Mesendoderm (in vitro differentiated cells): ENCODE results near the gene MLC1.

Source experiments
- DNase-seq: peaks from one replicate; pipeline ENCODE4 v3.0.0; 2013
- H2AK5ac ChIP-seq: 2 replicates; pipeline ENCODE4 v1.6.1; 2013; ENCODE audit warnings: low read length, inconsistent platforms
- H2BK120ac ChIP-seq: 2 replicates; pipeline ENCODE4 v1.6.1; 2013; ENCODE audit warnings: low read depth, mild to moderate bottlenecking, low read length, moderate library complexity, mixed read lengths
- H2BK15ac ChIP-seq: replicated peaks from 2 replicates; pipeline ENCODE4 v1.6.1; 2013; ENCODE audit warnings: low read depth, mild to moderate bottlenecking, moderate library complexity
- H2BK5ac ChIP-seq: 2 replicates; pipeline ENCODE4 v1.6.1; 2013; ENCODE audit warnings: low read length, inconsistent platforms
- H3K18ac ChIP-seq: 2 replicates; pipeline ENCODE4 v1.6.1; 2013; ENCODE audit warnings: mild to moderate bottlenecking, low read length, mixed read lengths
- H3K23ac ChIP-seq: one replicate; pipeline ENCODE4 v1.6.1; 2013; ENCODE audit warnings: low read length
- H3K27ac ChIP-seq: 2 replicates; pipeline ENCODE4 v1.5.1; 2013; ENCODE audit warnings: low read depth, mild to moderate bottlenecking, inconsistent platforms, low read length, moderate library complexity
- H3K27me3 ChIP-seq: 2 replicates; pipeline ENCODE4 v1.6.1; 2013; ENCODE audit warnings: low read length, control low read depth, mild to moderate bottlenecking, inconsistent platforms; ENCODE audit not compliant: insufficient read depth, poor library complexity
- H3K36me3 ChIP-seq: 2 replicates; pipeline ENCODE4 v1.6.1; 2013; ENCODE audit warnings: low read length, inconsistent platforms; ENCODE audit not compliant: control insufficient read depth, insufficient read depth
- H3K4ac ChIP-seq: one replicate; pipeline ENCODE4 v1.6.1; 2013; ENCODE audit warnings: low read depth, mild to moderate bottlenecking, low read length, moderate library complexity
- H3K4me1 ChIP-seq: 2 replicates; pipeline ENCODE4 v1.6.1; 2013; ENCODE audit warnings: low read depth, low read length, inconsistent platforms; ENCODE audit not compliant: control insufficient read depth
- H3K4me2 ChIP-seq: 2 replicates; pipeline ENCODE4 v1.6.1; 2013; ENCODE audit warnings: low read length
- H3K4me3 ChIP-seq: 2 replicates; pipeline ENCODE4 v1.5.1; 2013; ENCODE audit warnings: mild to moderate bottlenecking, low read length
- H3K56ac ChIP-seq: one replicate; pipeline ENCODE4 v1.6.1; 2013; ENCODE audit warnings: low read length
- H3K79me1 ChIP-seq: 2 replicates; pipeline ENCODE4 v1.6.1; 2013; ENCODE audit warnings: low read length, inconsistent platforms
- H3K79me2 ChIP-seq: 2 replicates; pipeline ENCODE4 v1.6.1; 2013; ENCODE audit warnings: mild to moderate bottlenecking, low read length; ENCODE audit not compliant: control insufficient read depth, insufficient read depth
- H3K9ac ChIP-seq: 2 replicates; pipeline ENCODE4 v1.6.1; 2013; ENCODE audit warnings: low read length, inconsistent platforms
- H4K5ac ChIP-seq: one replicate; pipeline ENCODE4 v1.6.1; 2013; ENCODE audit warnings: low read length
- H4K8ac ChIP-seq: one replicate; pipeline ENCODE4 v1.6.1; 2013; ENCODE audit warnings: low read depth, mild to moderate bottlenecking, control low read depth, low read length, moderate library complexity
- WGBS: extraction: QIAGEN DNeasy Blood & Tissue Kit; methylation state at CpG from one replicate; pipeline ENCODE4 v1.1.7; 2013; ENCODE audit warnings: low lambda C conversion rate, missing lambda C conversion rate; ENCODE audit not compliant: insufficient coverage; ENCODE audit errors: extremely low coverage; 5-methylcytosine and 5-hydroxymethylcytosine counted together

Gene MLC1

GRCh38 chr22:50009765-50010675 lies 75.2 kb downstream of the MLC1 start:
- H2BK120ac ChIP-seq, result no peak overlapping the region
- no CpG with 5 or more reads among the region's 46 CpGs for WGBS
- H3K4me2 ChIP-seq, result no peak overlapping the region
- DNase-seq, result no peak
- no peaks in the 10 kb centered on the region for H3K79me2 ChIP-seq
- H2BK5ac ChIP-seq, result no peak overlapping the region
- no peaks in the 10 kb centered on the region for H3K4me1 ChIP-seq
- H3K36me3 ChIP-seq, result no peaks in the 10 kb centered on the region
- H2BK15ac ChIP-seq, result no peak overlapping the region
- H3K9ac ChIP-seq, result no peak overlapping the region
- H3K18ac ChIP-seq, result no peak overlapping the region
- no peak overlapping the region for H3K23ac ChIP-seq
- H3K27ac ChIP-seq, result no peak overlapping the region
- no peak overlapping the region for H3K4ac ChIP-seq
- H3K56ac ChIP-seq, result no peak overlapping the region
- H3K79me1 ChIP-seq, result no peaks in the 10 kb centered on the region
- peaks cover 14% of the 10 kb centered on the region for H3K27me3 ChIP-seq
- H4K5ac ChIP-seq, result no peak overlapping the region
- no peak overlapping the region for H4K8ac ChIP-seq
- H2AK5ac ChIP-seq, result no peak overlapping the region
- no peak overlapping the region for H3K4me3 ChIP-seq
